ENCODE results near the gene KIAA0753.

Gene KIAA0753

DNA sequence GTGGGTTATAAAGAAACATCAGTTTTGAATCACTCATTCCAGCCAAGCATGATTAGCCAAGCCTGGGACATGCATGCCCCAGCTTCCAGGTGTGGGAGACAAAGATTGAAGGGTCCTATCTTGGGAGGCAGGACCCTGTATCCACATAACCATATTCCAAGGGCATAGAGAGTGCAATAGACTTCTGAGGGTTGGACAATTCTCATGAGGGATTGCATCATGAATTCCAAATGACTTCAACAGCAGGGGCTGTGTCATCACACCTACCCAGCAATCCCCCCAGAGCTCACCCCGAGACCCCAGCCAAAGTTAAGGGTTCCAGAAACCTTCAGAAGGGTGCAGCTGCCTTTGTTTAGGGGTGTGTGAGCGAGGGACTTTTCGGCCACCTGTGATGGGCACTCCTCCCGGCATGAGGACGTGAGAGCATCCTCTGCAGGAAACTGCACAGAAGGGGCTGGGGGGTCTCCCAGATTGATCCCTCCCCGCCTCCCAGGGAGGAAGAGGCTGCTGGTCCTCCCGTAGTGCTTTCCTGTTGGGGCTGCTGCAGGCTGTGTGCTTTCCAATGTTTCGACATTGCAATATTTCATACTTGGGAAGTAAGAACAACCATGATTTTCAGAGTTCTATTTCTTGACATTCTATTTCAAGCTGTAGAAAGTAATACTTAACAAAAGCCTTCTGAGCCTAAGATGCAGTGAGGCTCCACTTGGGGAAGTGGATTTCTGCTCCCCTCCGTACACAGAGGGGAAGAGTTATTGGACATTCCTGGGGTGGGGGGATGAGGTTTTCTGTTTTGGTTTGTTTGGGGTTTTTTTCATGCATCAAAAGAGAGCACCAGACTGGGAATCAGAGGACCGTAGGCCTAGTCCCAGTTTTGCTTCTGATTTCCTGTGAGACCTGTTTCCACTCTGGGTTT is 70.9 kb downstream of the KIAA0753 start:
- DNase-seq (ENCODE audit: low spot score): no peak

DNA sequence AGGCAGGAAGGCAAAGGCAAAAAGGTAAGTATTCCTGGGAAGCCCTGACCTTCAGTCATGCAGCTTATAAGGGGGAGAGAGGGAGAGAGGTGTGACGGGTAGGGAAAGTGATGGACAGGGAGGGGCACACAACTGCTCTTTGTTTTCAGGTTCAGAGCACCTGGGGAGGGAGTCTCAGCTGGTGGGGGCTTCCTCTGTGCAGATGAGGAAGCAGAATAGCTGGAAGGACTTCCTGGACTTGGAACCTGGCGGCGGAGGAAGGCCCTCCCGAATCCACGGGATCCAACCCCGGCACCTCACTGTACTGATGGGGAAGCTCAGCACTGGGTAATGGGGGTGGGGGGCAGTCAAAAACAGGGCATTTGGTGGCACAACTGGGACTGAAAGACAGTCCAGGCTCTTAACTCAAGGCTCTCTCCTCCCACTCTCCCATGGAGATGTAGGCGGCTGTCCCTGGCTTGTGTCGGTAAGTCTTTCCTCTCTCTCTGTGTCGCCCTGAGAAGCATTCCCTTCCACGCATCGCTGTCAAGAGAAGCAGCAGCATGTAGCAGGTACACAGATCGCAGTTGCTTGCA is 72.2 kb downstream of the KIAA0753 start:
- DNase-seq (ENCODE audit: low spot score): no peak

DNA sequence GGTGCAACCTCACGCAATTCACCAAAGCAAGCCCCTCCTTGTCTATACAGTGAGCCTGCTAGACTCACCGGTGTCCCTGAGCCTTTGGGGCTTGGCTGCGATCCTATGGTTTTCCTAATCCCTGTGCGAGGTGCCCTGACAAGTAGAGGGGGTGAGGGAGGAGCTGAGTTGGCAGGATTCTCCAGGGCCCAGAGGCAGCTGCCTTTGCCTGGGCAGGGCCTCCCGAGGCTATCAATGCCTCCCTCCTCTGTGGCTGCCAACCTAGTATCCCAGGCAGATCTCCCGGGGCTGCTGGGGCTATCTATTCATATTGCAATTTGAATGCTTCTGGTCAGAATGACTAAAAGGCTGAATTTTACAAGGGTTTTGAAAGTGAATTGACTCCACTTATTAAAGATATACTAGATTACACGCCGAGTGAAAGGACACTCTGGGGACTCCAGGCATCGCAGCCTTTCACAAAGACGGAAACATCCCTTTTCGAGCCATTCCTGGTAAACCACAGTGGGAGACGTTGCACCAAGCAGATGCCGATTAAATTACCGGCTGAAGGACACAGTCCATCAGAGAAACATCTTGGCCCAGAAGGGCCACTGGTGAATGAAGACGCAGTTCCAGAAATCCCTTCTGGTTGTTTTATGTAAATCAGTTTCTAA is 72.9 kb downstream of the KIAA0753 start:
- DNase-seq (ENCODE audit: low spot score): no peak

DNA sequence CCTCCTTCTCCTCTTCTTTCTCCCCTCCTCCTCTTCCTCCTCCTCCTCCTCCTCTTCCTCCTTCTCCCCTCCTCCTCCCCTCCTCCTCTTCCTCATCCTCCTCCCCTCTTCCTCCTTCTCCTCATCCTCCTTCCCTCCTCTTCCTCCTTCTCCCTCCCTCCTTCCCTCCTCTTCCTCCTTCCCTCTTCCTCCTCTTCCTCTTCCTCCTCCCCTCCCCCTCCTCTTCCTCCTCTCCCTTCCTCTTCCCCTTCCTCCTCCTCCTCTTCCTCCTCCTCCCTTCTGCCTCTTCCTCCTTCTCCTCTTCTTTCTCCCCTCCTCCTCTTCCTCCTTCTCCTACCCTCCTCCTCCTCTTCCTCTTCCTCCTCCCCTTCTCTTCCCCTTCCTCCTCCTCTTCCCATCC is 79.1 kb downstream of the KIAA0753 start:
- no peak for DNase-seq (ENCODE audit: low spot score)

DNA sequence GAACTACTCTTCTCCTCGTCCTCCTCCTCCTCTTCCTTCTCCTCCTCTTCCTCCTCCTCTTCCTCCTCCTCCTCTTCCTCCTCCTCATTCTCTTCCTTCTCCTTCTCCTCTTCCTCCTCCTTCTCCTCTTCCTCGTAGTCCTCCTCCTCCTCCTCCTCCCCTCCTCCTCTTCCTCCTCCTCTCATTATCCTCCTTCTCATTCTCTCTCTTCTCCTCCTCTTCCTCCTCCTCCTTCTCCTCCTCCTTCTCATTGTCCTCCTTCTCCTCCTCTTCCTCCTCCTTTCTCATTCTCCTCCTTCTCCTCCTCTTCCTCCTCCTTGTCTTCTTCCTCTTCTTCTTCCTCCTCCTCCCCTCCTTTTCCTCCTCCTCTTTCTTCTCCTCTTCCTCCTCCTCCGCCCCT is 80.0 kb downstream of the KIAA0753 start:
- no peak for DNase-seq (ENCODE audit: low spot score)

DNA sequence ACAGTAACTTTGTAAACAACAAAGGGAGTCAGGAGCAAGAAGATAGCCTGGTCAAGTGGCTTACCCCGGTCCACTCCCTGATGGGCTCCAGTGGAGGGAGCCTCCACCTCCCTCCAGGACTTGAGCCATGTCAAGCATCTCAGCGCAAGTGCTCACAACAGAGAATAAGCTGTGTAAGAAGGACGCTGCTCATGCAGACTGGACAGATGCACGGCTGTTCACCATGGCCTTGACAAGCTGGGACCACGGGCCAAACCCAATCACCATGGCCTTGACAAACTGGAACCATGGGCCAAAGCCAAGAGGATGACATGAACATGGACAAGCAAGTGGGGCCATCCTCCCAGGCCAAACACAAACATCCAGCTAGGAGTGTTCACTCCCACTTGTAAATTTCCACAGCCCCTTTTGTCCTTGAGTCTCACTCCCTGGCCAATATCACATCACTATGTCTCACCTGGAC is 80.7 kb downstream of the KIAA0753 start:
- no peak for DNase-seq (ENCODE audit: low spot score)

DNA sequence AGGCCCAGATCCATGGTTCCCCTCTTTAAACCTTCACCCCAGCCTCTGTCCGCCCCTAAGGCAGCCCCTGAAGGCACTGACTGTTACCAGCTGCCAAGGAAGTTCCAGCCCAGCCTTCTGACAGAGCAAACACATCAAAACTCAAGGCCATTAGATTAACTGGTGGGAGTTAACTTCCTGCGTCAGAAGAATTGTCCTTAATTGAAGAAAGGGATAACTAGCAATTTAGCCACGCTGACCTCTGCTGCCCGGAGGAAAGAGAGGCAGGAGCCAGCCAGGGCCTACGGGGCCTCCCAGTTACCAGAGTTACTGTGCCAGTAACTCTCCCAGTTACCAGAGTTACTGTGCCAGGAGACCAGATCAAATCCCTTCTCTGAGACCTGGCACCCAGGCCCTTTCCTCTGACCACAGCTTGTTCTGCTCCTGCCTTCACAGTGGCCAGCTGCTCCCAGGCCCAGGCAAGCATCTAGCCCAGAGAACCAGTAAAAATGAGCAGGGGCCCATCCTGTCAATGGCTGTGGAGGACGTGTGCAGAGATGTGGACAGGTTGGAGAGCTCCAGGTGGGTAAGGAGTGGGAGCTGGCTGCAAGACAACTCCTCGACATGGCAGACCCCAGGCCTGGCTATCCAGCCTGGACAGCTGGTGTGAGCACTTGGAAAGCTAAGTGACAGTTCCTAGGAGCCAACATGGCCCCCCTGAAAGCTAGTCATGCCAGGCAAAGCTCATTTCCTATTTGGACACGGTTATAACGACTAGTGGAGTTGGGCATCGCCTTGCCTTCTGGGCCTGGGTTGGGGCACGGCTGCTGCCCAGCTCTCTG is 81.4 kb downstream of the KIAA0753 start:
- no peak for DNase-seq (ENCODE audit: low spot score)

DNA sequence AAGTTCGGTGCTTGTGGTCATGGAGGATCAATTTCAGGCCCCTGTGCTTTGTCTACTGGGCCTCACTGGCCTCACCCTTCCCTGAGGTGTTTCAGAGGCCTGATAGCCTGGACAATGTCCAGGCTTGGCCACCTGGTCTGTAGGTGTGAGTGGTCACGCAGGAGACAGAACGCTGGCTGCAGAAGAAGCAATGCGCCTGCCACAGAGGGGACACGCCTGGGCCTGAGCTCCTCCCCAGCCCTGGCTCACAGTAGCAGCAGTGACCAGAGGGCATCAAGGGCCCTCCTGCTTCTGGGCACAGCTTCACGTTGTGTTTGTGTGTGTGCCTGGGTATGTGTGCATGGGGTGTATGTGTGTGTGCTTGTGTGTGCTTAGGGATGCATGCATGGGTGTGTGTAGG is 82.2 kb downstream of the KIAA0753 start:
- no peak for DNase-seq (ENCODE audit: low spot score)

DNA sequence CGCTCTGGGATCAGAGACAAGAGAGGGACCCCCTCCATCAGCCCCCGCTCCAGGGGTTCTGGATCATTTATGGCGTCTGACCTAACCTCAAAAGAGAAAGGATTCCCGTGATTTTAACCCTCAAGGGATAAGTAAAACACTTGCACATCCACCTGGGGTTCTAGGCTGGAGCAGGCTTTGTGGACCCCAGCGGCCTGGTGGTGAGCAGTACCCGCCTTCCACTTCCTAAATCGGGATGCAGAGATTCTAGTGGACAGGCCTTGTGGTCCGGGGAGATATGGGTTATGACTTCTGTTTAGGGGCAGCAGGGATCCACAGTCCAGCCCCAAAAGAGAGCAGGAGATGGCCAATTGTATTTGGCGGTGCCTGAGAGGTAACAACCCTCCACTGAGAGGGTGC is 83.5 kb downstream of the KIAA0753 start:
- DNase-seq (ENCODE audit: low spot score): no peak

DNA sequence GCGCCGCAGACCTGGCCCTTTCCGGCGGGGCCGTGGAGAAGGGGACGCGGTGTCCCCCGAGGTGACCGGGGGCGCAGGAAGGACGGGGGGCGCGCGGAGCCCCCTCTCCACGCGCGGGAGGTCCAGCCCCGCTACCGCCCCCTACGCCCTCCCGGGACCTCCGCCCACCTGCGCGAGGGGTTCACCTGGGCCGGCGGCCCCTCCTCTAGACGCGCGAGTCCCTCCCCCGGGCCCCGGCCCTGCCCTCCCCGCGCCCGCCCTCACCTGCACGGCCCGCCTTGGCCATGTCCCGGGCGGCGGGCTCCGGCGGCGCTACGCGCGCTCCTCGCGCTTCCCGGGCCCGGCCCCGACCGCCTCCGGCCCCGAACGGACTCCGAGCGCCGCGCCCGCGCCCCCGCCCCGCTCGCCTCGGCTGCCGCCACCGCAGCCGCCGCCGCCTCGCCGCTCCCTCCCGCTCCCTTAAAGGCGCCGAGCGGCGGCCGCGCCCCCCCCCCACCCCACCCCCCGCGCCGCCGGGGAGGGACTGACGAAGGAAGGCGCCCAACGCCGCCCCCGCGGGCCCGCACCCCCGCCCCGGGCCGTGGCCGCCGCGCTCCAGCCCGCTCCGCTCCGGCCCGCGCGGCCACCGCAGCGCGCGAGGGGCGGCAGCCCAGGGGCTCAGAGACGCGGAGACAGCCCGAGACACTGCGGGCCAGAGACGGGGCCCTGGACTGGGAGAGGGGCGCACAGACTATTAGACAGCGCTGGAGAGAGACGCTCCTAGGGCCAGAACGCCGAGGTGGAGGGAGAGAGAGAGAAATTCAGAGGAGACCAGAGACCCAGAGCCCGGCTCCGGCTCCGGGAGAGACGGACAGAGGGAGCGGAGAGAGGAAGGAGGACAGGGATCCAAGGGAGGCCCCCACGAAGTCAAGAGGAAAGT is 84.1 kb downstream of the KIAA0753 start, which contains the start of gene PITPNM3:
PITPNM3 (minus strand) TSS at position 435 of the 919 bp plus-strand sequence; CDS start at position 286, 149 bp downstream.
- no peak for DNase-seq (ENCODE audit: low spot score)

DNA sequence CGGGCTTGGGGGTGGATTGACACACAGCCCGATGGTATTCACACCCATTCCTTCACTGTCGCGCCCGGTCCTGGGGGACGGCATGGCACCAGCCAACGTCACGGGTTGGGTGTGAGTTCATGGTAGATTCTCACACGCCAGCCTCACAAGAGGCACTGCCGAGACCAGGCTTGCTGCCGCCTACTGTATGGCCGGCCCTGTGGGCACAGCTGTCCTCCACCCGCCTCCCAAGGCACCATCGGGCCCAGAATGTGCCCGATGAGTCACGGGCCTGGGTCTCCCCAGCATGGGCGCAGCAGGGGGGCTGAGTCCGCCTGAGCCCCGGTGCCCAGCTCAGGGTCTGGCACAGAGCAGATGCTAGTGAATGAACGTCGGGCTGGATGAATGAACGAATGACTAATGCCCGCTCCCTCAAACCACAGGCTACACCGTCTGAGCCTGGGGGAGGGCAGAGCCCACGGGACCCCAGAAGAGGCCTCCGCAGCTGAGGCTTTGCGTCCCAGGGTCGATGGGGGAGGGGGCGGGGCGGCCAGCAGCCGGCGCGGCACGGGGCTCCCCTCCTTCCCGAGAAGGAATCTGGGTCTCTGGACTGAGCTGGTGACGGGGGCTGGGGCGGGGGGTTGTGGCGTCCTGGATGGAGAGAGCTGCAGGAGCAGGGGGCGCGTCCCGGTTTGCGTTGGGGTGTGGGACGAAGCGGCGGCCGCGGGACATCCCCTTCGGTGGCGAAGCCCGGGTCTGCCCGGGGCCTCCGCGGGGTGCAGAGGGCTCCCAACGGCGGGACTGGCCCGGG is 85.0 kb downstream of the KIAA0753 start:
- DNase-seq (ENCODE audit: low spot score): no peak

DNA sequence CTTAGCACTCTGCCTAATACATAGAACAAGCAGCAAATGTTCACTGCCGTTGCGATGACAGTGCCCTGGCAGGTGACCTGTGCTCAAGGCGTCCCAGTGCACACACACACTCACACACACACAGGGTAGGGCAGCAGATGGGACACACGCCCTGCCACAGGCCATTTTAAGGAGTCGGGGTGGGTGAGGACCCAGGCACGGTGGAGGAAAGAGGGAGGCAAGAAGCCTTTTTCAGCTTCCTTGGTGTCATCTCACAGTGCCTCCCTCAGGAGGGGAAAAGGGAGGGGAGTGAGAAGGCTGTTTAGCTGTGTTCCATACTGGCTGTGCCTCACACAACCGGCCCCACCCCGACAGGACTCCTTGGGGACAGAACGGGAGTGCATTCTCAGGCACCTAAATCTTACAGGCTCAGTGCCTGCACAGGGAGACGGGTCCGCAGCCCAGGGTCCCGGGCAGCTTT is 85.6 kb downstream of the KIAA0753 start:
- DNase-seq (ENCODE audit: low spot score): no peak

DNA sequence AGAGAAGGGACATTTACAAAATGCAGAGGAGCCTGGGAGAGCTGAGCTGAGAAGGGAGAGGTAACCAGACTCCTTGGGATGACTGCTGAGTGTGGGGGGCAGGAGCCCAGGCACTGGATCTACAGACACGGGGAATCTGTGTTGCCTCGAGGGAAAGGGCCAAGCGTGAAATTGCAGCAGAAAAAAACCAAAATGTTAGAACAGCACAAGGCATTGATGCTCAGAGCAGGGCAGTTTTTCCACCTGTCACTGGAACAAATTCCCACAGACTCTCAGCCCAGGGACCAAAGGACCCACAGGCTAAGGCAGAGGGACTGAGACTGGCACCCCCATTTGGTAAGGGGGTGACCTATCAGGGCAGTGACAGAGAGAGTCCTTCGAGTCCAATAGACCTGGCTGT is 86.2 kb downstream of the KIAA0753 start:
- no peak for DNase-seq (ENCODE audit: low spot score)

DNA sequence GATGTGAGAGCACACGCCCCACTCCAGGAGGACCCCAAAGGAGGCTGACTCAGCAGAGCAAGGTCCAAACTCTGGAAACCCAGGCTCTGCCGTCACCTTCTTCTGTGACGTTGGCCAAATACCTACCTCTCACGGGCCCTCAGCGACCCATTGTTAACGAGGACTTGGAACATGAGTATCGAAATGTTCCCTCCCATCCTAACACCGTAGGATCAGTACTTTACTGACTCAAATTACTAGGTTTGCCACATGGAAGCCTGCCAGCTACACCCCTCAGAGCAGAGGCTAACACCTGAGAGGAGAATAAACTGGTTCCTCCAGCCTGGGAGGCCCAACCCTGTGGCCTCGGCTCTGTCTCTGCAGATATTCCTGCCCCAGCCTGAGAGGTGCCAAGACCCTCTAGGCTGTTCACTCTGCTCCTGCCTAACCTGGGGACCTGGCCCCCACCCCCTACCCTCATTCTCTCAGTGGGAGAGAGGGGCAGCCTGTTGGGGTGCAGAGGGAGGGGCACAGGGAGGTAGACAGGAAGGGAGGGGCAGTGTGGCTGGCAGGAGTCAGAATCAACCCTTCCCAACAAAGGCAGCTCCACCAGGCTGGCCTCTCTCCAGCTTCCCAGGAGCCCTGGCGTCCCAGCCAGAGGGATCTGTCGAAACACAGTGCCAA is 88.5 kb downstream of the KIAA0753 start:
- DNase-seq (ENCODE audit: low spot score): no peak

DNA sequence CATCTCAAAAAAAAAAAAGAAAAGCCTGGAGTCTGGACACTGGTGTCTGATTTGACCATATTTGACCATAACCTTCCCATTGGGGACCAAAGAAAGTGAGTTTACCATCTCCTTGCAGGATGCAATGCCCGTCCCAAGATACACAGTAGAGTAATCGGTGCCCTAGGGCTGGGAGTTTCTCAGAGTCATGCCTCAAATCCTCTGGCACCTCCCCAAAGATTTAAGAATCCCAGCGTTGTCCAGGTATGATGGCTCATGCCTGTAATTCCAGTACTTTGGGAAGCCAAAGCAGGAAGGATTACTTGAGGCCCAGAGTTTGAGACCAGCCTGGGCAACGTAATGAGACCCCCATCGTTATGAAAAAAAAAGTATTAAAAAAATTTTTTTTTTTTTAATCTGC is 89.2 kb downstream of the KIAA0753 start:
- DNase-seq (ENCODE audit: low spot score): no peak

DNA sequence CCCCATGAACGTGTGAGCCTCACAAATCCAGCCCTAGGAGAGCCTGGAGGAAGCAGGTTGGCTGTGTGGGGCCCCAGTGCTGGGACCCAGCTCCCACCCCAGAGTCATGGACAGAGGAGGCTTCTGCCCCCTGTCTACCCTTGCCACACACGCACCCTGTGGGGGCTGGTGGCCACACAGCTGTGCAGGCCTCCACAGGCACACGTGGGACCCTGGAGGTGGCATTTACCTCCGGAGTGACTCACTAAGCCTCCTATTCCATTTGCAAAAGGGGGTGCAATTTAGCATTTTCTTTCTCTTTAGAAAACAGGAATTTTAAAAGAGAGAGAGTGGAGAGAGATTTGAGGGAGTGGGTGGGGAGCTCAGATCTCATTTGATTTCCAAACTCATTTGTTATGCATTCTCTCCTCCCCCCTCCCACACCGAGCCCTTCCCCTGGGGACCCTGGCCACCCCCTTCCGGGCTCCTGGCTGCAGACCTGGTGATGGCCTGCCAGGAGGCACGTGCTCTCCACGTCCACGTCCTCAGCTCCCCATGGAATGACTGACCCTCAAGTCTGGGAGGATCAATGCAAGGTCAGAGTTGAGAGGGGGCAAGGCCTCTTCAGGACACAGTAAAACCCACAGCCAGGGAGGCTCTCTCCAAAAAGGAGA is 91.0 kb downstream of the KIAA0753 start:
- DNase-seq (ENCODE audit: low spot score): no peak

DNA sequence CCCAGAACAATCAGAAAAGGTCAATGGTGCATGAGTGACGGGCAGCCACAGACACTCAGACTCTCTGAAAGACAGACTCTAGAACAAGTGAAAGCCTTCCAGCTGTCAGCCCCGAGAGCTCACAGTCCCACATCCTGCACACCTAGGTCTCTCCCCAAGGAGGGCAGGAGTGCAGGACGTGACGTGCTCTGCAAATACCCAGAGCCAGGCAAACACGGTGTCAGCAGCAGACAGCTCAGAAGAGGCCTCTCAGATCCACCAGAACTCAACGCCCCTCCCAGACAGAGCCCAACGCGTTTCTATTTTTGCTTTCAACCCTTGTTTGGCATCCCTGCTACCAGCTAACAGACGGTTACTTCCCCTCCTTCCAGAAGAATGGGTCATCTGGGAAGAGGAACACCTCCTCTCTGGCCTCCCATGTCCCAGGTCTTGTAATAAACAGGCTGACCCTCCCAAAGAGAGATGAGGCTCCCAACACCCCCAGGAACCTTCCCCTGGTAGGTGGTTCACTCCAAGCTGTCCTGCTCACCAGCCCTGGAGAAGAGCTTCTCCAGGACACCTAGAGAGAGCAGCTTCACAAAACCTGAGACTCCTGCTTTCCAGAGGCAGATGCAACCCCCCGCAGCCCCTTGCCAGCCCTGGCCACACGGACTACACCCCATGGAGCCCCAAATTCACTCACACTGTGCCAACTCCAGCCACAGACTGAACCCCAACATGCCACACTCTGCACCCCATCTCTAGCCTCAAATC is 91.8 kb downstream of the KIAA0753 start:
- no peak for DNase-seq (ENCODE audit: low spot score)

DNA sequence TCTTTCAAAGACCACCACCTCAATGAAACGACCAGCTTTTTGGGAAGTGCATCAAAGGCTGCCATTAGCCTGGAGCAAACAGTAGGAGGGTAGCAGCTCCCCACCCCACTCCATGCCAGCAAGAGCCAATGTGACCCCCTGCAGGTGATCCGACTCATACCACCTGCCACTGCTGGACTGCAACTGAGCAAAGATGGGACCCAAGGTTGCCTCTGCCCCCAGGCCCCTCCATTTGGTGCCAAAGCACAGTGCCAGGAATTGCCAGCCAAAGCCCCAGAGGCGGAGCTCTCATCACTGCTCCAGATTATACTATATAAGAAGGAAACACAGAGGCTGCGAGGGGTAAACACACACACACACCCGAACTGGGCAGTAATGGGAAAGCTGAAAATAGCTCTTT is 92.5 kb downstream of the KIAA0753 start:
- DNase-seq (ENCODE audit: low spot score): no peak
